HG02798 (cell line): ENCODE measurements around the gene SH3RF3.

Experiments
- ATAC-seq: cut with Tn5 transposase; IDR thresholded peaks from one replicate; pipeline ENCODE4 v1.9.1; 2021; ENCODE audit warnings: mild to moderate bottlenecking; ENCODE audit not compliant: unreplicated experiment, poor library complexity

The SH3RF3 gene

GRCh38 chr2:109436610-109437225, 307.7 kb downstream of the SH3RF3 start:
- ATAC-seq, result no peak

- no peak for ATAC-seq
These were observed 308.5 kb downstream of the SH3RF3 start for GRCh38 chr2:109437325-109438090.

GRCh38 chr2:109438146-109438545, 309.1 kb downstream of the SH3RF3 start:
- no peak for ATAC-seq

- ATAC-seq, result no peak
These were observed 309.9 kb downstream of the SH3RF3 start for GRCh38 chr2:109438773-109439389.

- ATAC-seq, result no peak
These were observed 310.4 kb downstream of the SH3RF3 start for GRCh38 chr2:109439390-109439786.

- ATAC-seq, result no peak
These were observed 311.0 kb downstream of the SH3RF3 start for GRCh38 chr2:109439986-109440385.

- ATAC-seq, result no peak
These were observed 311.6 kb downstream of the SH3RF3 start for GRCh38 chr2:109440499-109441156.

GRCh38 chr2:109442715-109443319, 313.8 kb downstream of the SH3RF3 start:
- no peak for ATAC-seq

- no peak for ATAC-seq
These were observed 315.9 kb downstream of the SH3RF3 start for GRCh38 chr2:109444916-109445315.

- no peak for ATAC-seq
These were observed 317.5 kb downstream of the SH3RF3 start for GRCh38 chr2:109446278-109447131.

GRCh38 chr2:109447251-109447661, 318.3 kb downstream of the SH3RF3 start:
- no peak for ATAC-seq

GRCh38 chr2:109447776-109448175, 318.8 kb downstream of the SH3RF3 start:
- ATAC-seq, result no peak

- no peak for ATAC-seq
These were observed 319.2 kb downstream of the SH3RF3 start for GRCh38 chr2:109448207-109448606.

- ATAC-seq, result no peak
These were observed 320.2 kb downstream of the SH3RF3 start for GRCh38 chr2:109448946-109449788.

- no peak for ATAC-seq
These were observed 321.7 kb downstream of the SH3RF3 start for GRCh38 chr2:109450574-109451273.

- no peak for ATAC-seq
These were observed 322.7 kb downstream of the SH3RF3 start for GRCh38 chr2:109451671-109452070.

GRCh38 chr2:109452318-109453305, 323.6 kb downstream of the SH3RF3 start:
- no peak for ATAC-seq
